ENCODE data around the gene SLC2A4.
A peak's percentile ranks its signal among the peaks of the same experiment; 100 is the strongest.

SLC2A4 gene

GRCh38 chr17:7281953-7282751 is 634 bp downstream of the SLC2A4 start:
- FAIRE-seq (no peak), DNase-seq (ENCODE audit: insufficient read length, low spot score) (peak; percentile 47)
- TF ChIP-seq CTCF (IDR thresholded peaks at IDR 0.05; ENCODE audit: insufficient read depth, missing control alignments): no peak

GRCh38 chr17:7282752-7283321 is 1.3 kb downstream of the SLC2A4 start:
- TF ChIP-seq CTCF (IDR thresholded peaks at IDR 0.05; ENCODE audit: insufficient read depth, missing control alignments): no peak
- no peak for FAIRE-seq
- DNase-seq (ENCODE audit: insufficient read length, low spot score): peak; percentile 12

- DNase-seq (ENCODE audit: insufficient read length, low spot score): peak; percentile 15
- no peak for FAIRE-seq
- no peak for TF ChIP-seq CTCF (IDR thresholded peaks at IDR 0.05; ENCODE audit: insufficient read depth, missing control alignments)
Measured at GRCh38 chr17:7283471-7284216, 2.1 kb downstream of the SLC2A4 start.

- no peak for TF ChIP-seq CTCF (IDR thresholded peaks at IDR 0.05; ENCODE audit: insufficient read depth, missing control alignments)
- DNase-seq (ENCODE audit: insufficient read length, low spot score): peak; percentile 13
- no peak for FAIRE-seq
Measured at GRCh38 chr17:7284911-7285310, 3.4 kb downstream of the SLC2A4 start.

GRCh38 chr17:7285679-7286078 is 4.2 kb downstream of the SLC2A4 start:
- no peak for TF ChIP-seq CTCF (IDR thresholded peaks at IDR 0.05; ENCODE audit: insufficient read depth, missing control alignments)

GRCh38 chr17:7289256-7290032 is 7.9 kb downstream of the SLC2A4 start:
- no peak for TF ChIP-seq CTCF (IDR thresholded peaks at IDR 0.05; ENCODE audit: insufficient read depth, missing control alignments)
- no peak for FAIRE-seq
- peak; percentile 19 for DNase-seq (ENCODE audit: insufficient read length, low spot score)

More at GRCh38 chr17:7285679-7286078, 4.2 kb downstream of the SLC2A4 start:
- no peak for FAIRE-seq
- DNase-seq (ENCODE audit: insufficient read length, low spot score): no peak
